ENCODE data around the gene GARNL3.

The GARNL3 gene

DNA sequence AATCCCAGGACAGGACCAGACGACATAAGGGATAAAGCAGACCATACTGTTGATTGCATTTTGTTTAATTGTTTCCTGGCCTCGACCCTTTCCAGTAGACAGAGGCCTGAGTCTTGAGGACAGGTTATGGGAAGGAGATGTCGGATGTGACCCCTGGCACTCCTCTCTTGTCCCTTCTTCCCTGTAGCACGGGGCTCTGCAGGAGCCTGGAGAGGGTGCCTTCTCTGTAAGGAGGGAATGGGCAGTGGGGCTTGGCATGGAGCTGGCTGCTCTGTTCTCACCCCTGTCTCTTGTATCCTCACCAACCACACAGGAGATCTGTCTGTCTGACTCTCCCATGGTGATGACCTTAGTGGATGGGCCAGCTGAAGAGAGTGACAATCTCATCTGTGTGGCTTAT lies 92.3 kb downstream of the GARNL3 start:
- no peak for DNase-seq

DNA sequence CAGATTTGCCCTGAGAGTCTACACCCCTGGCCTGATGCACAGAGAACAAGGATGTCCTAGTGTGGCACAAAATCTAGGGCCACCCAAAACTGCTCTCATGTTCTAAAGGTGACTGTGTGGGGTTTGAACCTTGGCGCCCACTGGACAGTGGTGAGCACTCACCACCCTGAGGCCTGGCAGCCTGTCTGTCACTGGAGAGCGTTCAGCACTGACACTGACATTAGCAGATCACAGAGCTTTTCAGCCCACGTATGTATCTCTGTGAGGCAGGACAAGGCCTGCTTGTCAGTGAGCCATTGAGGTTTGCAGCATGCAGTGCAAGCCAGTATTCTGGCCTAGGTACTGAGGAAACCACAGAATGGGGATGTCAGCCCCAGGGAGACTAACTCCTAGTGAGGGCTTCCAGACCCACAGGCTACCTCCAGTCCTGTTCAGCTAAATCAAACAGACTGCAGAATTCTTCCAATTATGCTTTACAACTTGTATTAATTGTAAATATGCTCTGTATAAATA lies 93.5 kb downstream of the GARNL3 start:
- DNase-seq, result no peak

DNA sequence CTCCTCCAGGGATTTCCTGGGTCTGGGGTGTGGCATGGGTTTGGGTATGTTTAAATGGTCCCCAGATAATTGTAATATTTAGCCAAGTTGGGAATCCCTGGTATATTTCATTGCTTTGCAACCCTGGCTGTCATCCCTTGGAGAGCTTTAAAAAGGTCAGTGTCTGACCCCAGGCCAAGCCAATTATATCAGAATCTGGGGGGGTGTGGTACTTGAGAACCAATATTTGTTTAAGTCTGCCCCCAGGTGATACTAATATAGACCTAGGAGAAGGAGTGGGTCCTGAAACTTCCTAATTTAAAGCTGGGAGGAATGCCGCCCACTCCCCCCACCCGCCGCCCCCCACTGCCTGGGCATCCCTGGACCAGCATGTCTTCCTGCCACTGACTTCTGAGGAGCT lies 94.2 kb downstream of the GARNL3 start:
- DNase-seq, result no peak

DNA sequence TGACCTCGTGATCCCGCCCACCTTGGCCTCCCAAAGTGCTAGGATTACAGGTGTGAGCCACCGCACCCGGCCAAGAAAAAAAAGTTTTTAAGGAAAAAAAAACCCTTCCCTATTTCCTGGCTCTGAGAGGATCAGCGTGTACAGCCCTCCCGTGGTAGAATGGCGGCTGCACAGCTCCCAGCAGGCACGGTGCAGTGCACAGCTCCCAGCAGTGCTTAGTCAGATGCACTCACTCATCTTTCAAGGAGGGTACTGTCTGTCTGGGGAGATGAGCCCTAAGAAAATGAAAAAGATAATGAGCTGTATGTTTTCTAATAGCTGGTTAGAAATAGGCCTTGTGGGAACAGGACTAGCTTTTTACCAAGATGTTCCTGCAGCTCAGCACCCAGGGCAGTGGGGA lies 95.7 kb downstream of the GARNL3 start:
- no peak for DNase-seq

DNA sequence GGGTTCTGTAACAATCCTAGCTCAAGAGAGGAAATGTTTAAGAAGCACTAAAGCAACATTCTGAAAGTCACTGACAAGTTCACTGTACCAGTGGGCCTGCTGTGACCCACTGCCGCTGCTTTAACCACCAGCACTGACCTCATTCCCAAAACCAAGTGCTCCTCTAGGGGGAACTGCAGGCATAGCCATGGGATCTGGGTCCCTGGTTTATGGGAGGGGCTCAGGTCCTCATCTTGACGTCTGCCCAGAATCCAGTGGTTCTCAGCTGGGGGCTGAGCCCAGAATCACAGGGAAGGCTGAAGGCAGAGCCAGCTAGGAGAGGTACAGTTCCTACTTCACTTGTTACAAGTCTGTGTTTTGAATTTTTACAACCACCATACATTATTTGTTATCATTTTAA lies 96.3 kb downstream of the GARNL3 start:
- DNase-seq, result no peak

DNA sequence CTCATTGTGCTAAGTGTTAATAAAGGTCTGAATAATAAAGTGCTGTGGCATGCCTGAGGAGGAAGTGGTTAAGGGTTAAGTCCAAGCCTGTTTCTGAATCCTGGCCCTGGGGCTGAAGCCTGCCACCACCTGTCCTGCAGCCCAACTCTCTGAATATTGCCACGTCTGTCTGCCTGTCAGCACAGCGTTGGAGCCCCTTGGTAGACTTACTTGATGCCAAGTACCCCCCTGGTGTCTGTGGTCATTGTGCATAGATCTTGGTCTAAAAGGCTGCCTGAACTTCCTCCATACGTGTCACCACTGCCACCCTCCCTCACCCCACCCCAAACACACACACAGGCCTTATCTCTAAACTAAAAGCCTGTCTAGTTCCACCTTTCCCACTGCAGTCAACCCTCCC lies 97.0 kb downstream of the GARNL3 start:
- no peak for DNase-seq

DNA sequence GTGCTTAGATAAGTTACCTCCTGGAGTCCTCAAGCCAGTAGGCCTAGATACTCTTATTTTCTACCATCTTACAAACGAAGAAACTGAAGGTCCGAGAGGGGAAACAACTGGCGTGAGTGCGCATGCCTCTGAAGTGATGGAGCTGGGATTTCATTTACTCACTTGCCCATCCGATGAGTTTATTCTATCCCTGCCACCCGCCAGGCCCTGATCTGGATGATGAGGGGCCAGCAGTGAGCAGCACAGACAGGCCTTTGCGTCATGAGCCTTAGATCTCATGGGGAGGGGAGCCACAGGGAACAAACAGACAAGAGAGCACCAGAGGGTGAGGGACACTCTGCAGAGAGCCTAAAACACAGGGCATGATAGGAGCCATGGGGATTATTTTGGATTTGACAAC lies 98.3 kb downstream of the GARNL3 start:
- no peak for DNase-seq

DNA sequence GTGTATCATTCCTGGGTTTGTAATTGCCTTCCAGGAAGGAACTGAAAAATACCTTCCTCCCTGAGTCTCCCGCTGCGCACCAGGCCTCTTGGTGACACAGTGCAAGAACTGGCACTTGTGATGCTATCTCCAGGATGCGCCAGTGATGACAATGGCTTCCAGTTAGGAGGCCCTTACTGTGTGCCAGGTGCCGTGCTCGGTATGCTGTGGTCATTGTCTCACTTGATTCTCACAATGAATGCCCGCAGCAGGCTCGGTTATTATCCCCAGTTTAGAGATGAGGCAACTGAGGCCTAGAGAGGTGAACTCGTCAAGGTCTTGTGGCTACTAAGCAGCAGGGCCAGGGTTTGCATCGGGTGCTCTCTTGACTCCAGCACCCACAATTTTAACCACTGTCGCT lies 100.9 kb downstream of the GARNL3 start:
- DNase-seq, result no peak

DNA sequence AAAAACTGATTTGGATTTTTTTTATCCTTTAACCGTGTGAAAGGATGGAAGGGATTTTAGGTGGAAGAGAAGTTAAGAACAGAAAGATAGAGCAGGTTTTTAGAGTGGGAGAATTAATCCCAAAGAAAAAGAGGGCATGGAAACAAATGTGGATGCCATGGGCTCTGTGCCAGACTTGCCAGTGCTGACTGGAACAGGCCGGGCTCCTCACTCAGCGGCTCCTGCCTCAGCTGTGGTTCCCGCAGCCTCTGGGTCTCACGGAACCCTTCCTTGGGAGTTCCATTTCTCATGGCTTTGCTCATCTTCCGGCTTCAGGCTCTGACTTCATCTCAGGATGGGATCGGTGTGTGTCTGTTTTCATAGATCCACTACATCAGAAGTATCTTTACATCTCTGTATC lies 102.0 kb downstream of the GARNL3 start:
- no peak for DNase-seq

DNA sequence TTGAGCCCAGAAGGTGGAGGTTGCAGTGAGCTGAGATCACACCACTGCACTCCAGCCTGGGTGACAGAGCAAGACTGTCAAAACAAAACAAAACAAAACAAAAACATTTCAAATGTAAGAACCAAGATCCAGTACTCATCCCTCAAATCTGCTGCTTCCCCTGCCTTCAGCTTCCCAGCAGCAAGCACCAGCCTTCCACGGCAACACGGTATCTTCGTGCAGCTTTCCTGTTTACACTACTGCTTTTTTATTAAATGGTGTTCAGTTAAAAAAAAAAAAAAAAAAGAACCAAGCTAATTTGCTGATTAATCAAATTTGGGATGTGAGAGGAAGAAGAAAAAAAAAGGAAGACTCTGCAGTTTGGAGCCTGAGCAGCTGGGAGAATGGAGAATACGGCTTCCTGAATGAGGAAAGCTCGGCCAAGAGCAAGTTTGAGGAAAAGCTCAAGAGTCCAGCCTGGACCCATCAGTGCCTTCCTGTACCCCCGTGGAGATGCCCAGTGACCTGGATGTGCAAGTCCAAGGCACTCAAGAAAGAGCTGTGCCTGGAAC lies 104.4 kb downstream of the GARNL3 start:
- no peak for DNase-seq

DNA sequence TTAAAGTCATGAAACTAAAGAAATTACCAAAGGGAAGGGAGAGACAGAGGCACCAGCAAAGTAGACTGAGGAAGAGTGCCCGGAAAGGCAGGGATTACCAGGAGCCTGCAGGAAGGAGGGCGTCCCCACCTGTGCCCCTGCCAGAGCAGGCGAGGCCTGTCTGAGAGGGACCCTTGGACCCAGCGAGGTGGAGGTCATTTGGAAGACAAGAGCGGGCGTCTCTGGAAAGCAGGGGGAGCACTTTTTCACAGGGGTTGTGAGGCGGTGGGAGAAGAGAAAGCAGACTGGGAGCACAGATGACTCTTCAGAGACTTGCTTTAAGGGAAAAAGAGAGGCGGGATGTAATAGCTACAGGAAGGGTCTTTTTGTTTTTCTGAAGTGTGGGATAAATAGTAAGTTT lies 104.9 kb downstream of the GARNL3 start:
- no peak for DNase-seq

DNA sequence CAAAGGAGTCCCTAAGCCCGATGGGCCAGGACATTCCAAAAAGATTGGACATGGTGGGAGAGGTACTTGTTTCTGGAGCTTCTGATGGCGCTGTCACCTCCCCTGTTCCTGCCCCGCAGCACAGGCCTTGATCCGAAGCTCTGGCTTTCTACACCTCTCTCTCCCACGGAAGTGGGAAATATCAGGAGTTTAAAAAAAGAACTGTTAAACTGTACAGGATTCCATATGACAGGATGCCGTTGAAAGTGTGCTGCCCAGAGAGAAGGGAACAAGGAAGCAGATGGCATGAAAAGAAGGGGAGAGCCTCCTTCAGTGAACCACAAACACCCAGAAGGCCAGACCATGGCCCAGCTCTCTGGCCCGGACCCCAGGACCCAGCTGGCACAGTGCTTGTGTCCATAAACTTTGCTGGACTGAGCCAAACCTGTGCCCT lies 105.6 kb downstream of the GARNL3 start:
- DNase-seq, result no peak

DNA sequence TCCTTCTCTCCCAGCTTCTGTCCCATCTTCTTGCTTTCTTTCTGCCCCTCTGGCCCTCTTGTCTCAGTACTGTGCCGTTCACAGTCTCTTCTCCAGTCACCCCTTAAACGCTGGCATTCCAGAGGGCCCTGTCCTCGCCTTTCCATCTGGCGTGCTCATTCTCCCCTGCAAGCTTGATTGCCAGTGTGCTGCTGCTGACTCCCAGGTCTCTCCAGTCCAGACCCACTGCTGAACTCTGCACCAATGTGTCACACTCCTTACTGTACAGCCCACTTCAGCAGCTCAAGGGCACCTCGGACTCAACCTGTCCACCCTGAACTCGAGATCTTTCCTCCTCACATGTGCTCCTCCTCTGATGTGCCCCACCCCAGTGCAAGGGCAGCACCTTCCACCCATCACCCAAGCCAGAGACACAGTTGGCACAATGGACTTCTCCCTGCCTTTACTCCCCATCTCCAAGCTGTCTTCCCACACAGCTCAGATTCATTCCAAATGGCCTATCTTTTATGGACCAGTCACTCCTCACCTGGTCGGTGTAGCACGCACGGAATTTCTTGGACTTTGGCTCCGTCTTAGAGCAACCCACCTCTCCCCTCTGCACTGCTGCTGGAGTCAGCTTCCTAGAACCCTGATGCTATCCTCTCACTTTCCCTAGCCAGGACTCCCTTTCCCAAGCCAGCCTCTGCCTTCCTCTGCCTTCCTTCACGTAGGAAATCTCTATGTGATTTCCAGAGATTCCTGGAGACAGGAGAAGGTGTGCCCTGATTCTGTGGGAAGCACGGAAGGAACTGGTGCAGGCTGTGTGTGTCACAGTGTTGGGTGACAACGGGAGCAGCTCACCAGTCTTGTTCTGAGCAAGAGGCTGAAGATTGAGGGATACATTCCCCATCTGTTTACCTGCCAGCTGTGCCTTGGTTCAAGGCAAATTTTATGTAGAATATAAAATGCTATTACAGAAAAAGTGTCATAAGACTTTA lies 106.4 kb downstream of the GARNL3 start:
- no peak for DNase-seq

DNA sequence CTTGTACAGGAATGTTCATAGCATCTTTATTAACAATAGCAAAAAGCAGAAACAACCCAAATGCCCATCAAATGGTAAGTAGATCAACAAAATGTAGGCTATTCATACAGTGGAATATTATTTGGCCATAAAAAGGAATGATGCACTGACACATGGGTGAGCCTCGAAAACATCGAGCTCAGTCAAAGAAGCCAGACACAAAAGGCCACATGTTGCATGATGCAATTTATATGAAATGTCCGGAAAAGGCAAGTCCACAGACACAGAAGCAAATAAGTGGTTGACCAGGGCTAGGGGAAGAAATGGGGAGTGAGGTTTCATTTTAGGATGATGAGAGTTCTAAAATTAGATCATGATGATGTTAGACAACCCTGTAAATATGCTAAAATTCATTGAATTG lies 115.9 kb downstream of the GARNL3 start:
- DNase-seq, result no peak

DNA sequence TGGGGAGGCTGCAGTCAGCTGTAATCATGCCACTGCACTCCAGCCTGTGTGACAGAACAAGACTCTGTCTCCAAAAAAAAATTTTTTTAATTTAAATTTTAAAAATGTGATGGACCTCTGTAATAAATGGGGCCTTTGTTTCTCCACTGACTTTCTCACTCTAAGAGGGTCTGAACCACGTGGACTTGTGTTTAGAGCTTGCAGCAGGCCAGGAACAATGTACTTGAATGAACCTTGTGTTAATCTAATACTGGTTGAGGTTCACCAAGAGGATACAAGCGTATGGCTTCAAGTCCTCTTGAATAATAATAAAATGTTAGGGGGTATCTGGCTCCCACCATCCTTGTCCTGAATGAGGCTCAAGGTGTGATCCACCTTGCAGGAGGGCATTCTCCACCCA lies 118.0 kb downstream of the GARNL3 start:
- no peak for DNase-seq

DNA sequence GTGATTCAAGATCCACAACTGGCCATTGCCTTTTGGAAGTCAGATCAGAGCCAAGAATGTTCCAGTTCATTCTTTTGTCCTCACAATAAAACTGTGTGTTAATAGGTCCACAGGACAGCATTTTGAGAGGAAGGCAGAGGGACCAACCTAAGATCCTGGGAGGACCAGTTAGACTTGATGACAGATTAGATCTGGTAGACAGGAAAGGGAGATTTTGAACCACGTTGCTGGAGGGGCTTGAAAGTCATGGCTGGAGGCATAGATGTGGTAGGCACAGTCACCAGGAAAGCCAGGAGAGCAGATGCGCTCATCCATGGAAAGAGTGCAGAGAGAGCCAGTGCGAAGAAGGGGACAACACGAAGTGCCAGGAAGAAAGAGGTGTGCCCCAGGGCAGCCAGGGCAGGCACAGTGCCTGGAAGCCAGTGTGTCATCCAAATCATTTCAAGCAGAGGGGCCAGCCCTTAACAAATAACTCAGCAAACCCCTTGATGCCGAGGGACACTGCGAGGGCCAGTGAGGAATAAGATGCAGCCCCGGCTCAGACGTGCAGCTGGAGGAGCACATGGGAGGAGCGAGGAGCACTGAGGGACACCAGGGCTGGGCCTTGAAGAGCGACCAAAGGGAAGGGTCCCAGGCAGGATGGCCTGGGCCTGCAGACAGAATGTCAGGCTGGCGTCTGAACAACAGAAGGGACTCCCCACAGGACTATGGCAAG lies 119.6 kb downstream of the GARNL3 start:
- DNase-seq, result no peak

DNA sequence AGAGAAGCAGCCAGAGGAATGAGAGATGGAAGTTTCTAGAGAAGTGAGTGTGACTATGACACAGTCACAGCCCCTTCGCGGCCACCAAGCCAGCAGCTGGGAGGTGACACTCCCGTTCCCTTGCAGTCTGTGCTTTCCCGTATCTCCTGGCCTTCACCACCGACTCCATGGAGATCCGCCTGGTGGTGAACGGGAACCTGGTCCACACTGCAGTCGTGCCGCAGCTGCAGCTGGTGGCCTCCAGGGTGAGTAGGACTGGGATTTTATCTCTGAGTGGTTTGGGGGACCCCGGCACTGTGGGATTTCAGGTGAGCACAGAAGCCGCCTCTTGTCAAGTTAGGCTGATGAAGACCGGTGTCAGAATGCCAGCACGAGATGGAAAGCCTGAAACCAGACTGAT lies 120.3 kb downstream of the GARNL3 start:
- DNase-seq, result no peak

DNA sequence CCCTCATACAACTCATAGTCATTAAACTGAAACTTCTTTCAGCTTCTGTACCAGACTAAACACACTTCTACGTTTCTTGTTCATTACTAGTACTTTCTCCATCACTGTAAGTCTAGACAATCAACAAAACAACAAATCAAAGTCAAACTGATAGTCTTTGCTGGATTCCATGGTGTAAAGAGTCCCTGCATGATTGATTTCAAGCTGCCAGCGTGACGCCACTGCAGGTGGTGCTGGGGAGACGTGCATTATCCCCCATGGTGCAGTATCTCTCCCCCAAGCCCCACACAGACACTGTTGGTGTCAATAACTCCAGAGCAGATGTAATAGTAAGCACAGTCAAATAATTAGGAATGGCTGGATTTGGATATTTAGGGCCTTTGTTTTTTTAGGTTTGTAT lies 121.7 kb downstream of the GARNL3 start:
- DNase-seq, result no peak

DNA sequence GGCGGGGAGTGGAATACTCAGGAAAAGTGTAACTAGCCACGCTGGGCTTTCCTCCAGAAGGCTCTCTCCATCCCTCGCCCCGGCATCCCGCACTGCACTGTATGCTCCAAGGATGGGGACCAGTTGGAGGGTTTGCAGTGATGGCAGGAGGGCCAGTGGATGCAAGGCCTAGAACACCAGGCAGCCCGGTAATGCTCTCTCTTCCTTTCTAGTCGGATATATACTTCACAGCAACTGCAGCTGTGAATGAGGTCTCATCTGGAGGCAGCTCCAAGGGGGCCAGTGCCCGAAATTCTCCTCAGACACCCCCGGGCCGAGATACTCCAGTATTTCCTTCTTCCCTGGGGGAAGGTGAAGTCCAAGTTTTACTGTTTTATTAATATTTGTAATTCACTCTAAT lies 122.4 kb downstream of the GARNL3 start:
- DNase-seq, result no peak

DNA sequence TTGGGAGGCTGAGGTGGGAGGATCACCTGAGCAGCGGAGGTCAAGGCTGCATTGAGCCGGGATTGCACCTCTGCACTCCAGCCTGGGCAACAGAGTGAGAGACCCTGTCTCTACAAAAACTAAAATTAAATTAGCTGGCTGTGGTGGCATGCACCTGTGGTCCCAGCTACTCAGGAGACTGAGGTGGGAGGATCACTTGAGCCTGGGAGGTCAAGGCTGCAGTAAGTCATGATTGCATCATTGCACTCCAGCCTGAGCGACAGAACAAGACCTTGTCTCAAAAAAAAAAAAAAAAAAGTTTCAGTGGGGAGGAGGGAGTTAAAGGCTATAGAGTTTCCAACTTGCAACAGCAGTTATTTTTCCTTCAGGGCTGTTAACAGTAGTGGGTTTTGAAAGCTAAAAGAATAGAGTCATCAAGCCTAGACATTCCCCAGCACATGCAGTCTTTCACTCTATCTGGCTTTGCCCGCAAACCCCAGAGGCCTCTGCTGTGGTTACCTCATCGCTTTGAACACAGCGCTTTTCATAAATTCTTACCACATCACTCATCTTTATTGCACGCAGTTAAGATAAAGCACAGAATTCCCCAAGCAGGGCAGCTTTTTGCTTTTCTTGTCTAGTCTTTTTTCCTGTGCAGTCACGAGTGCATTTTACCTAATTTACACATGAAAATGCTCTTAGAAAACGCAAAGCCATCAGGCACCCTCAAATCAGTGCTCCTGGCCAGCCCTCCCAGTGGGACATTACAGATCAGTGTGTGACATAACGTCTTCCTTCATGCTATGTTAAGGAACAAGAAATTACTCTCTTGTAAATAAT lies 123.7 kb downstream of the GARNL3 start:
- peak; percentile 88 for DNase-seq

DNA sequence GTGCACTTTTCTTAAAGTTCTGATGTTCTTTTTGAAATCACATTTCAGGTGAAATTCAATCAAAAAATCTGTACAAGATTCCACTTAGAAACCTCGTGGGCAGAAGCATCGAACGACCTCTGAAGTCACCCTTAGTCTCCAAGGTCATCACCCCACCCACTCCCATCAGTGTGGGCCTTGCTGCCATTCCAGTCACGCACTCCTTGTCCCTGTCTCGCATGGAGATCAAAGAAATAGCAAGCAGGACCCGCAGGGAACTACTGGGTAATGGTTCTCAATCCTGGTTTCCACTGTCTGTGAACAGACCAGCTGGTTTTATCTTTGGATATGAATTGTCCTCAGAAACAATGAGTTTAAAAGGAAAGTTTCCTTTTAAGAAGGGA lies 124.3 kb downstream of the GARNL3 start:
- DNase-seq, result no peak

DNA sequence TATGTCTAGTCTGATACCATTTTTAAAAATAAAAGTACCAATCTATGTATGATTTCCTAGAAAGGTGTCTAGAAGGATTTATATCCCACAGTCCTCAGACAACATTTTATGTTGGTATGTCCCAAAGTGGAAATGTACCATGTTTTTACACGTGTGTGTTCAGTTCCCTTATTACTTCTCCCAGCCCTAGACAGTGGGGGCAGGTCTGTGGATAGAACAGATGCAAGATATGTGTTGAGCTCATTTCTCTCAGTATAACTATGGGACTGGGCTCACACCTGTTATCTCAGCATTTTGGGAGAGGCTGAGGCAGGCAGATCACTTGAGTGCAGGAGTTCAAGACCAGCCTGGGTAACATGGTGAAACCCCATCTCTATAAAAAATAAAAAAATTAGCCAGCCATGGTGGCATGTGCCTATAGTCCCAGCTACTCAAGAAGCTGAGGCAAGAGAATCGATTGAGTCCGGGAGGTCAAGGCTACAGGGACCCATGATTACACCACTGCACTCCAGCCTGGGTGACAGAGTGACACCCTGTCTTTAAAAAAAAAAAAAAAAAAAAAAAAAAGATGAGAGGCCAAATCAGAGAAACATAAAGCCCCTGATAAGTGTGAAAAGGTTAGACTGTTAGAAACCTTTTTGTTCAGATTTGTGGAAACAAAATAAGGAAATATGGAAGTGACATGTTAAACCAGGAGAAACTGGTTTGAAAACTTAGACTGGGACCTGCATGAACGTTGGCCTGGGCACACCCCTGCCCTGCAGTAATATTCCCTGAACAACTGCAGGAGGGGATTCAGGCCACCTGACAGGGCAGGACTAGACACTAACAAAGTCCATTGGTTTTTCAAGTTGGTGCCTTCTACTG lies 125.0 kb downstream of the GARNL3 start:
- DNase-seq, result no peak

All from SIG-M5 (cell line).